GM18498 (cell line): ENCODE measurements around the gene CFP.
"Not testable (repeated sequence)": the region's sequence is repeated elsewhere in the genome, so short reads cannot be mapped to it uniquely, and the experiment has no call there.

Source experiments
- ATAC-seq: cut with Tn5 transposase; IDR thresholded peaks from one replicate; pipeline ENCODE4 v1.9.1; 2021; ENCODE audit warnings: mild to moderate bottlenecking, moderate library complexity; ENCODE audit not compliant: unreplicated experiment

CFP gene

DNA sequence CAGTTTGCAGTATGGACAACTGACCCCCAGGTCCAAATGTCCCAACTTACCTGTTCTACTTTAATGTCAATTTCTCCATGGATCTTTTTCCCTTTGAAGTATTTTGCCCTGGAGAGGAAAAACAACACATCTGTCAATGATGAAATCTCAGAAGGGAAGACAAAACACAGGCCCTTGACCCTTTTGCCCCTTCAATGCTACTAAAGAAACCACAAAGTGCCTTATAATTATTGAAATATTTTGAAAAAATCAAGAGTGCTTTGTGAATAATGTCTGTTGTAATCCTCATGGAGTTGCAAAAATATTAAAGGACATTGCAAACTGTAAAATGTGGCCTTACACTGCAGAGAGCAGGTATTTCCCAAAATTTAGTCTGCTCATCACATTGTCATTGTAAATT lies 22.6 kb downstream of the CFP start:
- ATAC-seq, result no peak

- ATAC-seq, result no peak
Observed at GRCh38 chrX:47605024-47605423, 24.7 kb downstream of the CFP start.

DNA sequence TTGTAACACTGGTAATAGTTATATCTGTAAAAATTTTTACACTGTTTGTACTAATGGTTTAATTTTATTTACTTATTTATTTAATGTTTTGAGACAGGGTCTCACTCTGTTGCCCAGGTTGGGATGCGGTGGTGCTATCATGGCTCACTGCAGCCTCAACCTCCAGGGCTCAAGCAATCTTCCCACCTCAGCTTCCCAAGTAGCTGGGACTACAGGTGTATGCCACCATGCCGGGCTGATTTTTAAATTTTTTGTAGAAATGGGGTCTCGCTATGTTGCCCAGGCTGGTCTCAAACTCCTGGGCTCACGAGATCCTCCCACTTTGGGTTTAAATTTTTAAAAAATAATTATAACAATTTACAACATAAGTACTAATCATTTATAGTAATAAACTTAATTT lies 26.6 kb downstream of the CFP start:
- ATAC-seq, result not testable (repeated sequence)

DNA sequence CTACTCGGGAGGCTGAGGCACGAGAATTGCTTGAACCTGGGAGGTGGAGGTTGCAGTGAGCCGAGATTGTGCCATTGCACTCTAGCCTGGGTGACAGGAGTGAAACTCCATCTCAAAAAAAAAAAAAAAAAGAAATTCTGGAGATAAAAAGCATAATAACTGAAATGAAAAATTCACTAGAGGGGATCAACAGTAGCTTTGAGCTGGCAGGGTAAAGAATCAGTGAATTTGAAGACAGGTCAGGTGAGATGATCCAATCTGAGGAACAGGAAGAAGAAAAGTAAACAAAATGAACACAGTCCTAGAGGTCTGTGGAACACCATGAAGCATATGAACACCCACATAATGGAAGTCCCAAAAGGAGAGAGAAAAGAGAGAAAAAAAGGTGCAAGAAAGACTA lies 32.5 kb downstream of the CFP start:
- ATAC-seq, result no peak

GRCh38 chrX:47596256-47596655 lies 33.5 kb downstream of the CFP start:
- ATAC-seq, result no peak

DNA sequence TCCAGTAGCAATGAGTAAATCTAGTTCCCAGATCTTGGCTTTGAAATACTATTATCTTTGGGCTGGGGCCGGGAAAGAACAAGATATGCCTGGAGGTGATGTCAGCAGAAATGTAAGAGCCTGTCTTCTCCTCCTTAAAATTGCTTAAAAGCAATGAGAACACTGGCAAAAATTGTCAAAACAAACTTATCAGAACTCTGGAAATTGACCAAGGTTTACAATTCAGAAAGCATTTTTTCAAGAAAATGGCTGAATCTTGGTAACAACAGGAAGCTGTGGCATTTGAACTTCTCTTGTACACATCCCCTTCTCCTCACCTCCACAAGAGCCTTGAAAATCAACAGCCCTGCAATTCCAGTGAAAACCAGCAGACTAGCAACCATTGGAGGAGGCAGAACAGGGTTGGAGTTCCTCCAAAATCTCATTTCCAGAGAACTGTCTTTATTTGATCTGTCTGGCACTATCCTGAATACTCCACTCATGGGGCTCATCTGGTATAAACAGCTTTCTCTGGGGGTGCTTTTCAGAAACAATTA lies 33.9 kb downstream of the CFP start:
- no peak for ATAC-seq

DNA sequence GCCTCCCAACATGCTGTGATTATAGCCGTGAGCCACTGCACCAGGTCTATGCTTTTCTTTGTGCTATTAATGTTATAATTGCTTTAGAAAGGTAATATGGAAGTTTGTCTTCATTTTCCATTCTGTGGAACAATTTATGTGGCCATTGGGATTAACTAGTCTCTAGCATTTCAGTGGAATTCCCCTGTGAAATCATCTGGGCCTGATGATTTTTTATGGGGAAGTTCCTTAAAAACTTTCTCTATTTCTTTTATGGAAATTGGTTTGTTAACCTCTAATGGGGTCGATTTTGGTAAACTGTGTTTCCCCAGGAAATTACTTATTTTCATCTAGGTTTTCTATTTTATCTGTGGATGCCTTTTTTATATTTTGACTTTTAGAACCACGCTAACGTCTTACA lies 36.2 kb downstream of the CFP start:
- no peak for ATAC-seq

DNA sequence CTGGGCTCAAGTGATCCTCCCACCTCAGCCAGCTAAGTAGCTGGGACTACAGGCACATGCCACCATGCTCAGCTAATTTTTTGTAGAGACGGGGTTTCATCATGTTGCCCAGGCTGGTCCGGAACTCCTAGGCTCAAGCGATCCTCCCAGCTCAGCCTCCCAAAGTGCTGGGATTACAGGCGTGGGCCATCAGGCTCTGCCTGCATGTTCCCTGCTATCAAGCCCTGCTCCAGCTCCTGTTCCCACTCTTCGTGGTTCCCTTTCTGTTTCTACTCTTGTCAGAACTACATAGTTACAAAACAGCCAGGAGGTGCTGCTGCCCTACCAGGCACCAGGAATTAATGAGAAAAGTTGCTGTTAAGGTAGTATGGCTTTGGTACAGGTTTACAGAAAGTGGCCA lies 38.7 kb downstream of the CFP start:
- no peak for ATAC-seq

DNA sequence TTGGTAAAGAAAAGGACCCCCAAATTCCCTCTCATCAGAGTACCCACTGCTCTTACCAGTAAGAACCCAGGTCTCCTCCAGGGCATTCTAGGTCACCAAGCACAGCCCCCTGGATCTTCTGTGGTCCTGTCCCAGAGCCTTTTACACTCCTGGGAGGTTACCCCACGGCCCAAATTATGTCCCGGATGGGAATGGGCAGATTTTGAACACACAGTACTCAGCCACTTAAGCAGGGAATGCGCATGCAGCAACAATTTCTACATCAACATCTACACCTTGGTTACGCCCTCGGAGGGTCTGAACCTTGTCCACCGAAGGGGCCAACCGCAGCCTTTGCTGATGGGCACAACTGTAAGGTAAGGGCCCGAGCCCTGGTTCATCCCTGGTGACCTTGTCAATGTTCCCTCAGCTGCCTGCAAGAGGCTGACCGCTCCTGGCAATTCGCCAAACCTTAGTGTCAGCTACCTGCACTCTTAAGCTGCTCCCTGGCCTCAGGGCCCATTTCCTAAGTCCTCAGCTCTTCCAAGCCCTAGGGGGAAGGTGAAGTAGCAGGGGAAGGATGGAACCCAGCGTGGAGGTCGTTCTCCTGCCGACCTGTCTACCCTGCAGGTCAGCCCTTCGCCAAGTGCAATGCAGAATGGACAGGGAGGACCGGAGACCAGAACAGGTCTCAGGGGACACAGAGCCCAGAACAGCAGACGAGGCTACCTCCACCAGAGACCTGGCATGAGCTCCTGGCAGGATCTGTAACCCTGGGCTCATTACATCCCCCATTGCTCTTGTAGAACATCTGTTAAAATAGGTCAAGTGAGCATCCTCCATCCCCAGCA lies 41.6 kb downstream of the CFP start:
- ATAC-seq, result no peak

DNA sequence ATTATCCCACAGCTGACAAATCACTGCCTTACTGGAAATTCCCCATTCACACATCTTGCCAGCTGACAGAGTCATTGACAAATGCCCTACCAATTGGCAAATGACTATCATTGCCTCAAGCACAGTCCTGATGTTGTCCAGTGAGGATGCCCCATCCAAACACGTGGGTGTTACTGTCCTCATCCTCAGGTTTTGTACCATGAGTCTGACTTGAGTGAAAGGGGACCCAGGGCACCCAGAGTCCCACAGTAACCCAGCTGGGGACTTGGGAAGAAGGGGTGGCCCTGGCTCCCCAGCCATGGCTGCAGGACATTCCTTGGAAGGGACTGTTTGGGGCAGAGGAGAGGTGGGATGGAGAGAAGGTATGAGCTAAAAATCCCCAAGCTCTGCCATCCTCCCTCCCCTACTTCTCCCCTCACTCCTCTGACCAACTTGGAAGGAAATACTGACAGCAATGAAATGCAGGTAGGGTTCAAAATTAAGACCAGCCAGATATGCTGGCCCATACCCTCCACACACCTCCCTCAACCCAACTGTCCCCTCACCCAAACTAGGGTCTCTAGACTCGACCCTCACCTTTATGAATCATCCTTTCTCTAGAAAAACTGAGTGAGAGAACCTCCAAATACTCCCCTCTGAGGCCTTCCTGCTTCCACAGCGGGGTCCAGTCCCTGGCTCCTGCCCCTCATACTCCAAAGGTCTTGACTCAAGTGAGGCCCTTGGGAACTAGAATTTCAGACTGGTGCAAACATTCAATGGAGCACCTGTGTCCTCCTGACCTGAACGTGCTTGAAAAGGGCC lies 42.4 kb downstream of the CFP start:
- ATAC-seq, result no peak

GRCh38 chrX:47586043-47586787 lies 43.5 kb downstream of the CFP start:
- ATAC-seq, result no peak

DNA sequence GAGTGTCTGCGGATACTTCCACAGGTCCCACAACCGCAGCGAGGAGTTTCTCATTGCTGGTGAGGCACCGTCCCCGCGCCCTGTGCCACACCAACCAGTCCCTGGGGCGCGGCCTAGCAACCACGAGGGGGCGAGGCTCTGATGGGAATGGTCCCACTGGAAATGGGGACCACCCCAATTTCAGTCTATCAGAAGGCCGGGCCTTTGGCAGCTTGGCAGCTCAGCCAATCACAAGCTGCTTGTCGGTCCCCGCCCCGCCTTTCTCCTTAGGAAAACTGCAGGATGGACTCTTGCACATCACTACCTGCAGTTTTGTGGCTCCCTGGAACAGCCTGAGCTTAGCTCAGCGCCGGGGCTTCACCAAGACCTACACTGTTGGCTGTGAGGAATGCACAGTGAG lies 44.5 kb downstream of the CFP start:
- ATAC-seq, result no peak

- ATAC-seq, result no peak
Observed at GRCh38 chrX:47584714-47585113, 45.0 kb downstream of the CFP start.

DNA sequence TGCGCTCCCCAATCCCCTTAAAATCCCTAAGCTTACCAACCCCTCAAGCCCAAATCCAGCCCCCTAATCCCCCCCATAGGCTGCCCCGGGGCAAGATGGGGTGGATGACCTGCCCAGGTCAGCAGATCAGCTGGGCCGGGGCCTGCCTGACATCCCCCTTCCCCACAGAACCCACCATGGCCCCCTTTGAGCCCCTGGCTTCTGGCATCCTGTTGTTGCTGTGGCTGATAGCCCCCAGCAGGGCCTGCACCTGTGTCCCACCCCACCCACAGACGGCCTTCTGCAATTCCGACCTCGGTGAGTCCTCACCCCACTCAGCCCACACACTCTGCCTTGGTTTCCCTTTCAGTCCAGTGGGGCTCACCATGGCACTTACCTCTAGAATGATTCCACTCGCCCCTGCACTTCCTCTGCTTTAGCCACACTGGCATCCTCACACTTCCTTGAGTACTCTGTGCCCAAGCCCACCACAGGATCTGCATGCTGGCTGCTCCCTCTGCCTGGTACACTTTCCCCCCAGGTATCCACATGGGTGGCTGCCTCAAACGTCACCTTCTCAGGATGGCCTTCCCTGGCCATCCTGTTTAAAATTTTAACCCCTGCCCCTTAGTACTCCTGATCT lies 46.4 kb downstream of the CFP start:
- ATAC-seq, result no peak

DNA sequence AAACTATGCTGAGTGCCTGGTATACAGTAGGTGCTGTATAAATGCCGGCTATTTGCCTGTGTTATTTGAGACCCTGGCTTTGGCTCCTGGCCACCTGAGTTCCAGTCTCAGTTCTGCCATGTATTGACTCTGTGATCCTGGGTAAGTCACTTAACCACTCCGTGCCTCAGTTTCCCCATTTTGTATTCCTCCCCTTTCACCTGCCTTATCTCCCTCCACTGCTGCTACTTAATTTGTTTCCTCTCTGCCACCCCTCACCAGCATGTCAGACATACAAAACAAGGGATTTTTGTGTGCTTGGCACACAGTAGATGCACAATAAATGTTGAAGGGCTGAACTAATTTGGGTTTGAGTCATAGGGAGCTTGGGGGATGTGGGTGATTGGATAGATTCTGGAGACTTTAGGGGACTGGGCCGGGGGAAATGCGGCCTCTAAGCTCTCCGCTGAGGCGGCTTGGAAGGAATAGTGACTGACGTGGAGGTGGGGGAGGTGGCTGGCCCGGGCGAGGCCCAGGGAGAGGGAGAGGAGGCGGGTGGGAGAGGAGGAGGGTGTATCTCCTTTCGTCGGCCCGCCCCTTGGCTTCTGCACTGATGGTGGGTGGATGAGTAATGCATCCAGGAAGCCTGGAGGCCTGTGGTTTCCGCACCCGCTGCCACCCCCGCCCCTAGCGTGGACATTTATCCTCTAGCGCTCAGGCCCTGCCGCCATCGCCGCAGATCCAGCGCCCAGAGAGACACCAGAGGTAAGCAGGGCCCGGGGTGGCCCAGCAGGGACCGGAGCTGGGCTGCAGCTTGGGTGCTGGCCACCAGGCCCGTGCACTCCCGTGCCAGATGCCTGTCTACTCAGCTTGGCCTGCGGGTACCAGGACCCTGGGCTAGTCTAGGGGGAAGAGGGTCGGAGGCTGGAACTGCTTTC lies 47.7 kb downstream of the CFP start, which contains the start of gene TIMP1:
Gene TIMP1, plus strand, starts transcription at position 706 of the 917 bp plus-strand sequence. CDS start 980 bp downstream, outside the sequence.
- peak; percentile 89 for ATAC-seq

GRCh38 chrX:47579537-47579936 lies 50.2 kb downstream of the CFP start:
- no peak for ATAC-seq

- no peak for ATAC-seq
Observed at GRCh38 chrX:47578692-47579091, 51.0 kb downstream of the CFP start.

DNA sequence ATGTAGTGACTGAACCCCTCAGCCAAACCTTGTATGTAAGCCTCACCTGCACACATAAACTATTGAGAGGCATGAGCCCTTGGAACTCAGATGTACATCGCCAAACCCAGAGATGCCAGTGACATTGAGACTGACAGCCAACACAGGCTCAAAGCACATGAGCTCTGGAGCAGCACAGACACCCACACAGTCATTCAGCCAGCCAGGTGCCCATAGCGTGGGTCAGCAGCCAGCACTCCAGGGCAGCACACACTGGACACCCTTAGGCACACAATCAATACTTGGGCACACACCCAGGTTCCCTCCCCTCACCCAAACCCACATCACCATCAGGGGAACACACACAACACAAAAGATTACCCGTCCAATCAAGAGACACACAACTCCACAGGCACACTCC lies 51.8 kb downstream of the CFP start:
- no peak for ATAC-seq

- ATAC-seq, result no peak
Observed at GRCh38 chrX:47577424-47577823, 52.3 kb downstream of the CFP start.
